Astrocyte (in vitro differentiated cells and primary cell): ENCODE data around the gene SEMA4C. TPM values are rescaled to one million over a fixed set of nuclear protein-coding genes. Genes with fewer than 3 reads are reported as not detected.

ENCODE experiments used
- DNase-seq: peaks from one replicate; pipeline ENCODE4 v3.0.0-alpha.2; 2010; ENCODE audit warnings: low read depth
- FAIRE-seq: peaks from 2 replicates; lab custom pipeline; 2011; peaks lifted over from hg19 to GRCh38; lab: Jason Lieb, UNC
- H2AFZ ChIP-seq: 2 replicates; pipeline ENCODE4 v1.6.0; 2012; ENCODE audit warnings: low read depth, low read length, inconsistent platforms
- H3K27ac ChIP-seq: 2 replicates; pipeline ENCODE4 v1.5.1; 2011; ENCODE audit warnings: low read depth, low read length, inconsistent platforms
- H3K27me3 ChIP-seq: 2 replicates; pipeline ENCODE4 v1.6.0; 2011; ENCODE audit warnings: low read length, inconsistent platforms; ENCODE audit not compliant: insufficient read depth
- H3K36me3 ChIP-seq: 2 replicates; pipeline ENCODE4 v1.5.1; 2011; ENCODE audit warnings: low read length, inconsistent platforms; ENCODE audit not compliant: insufficient read depth
- H3K4me1 ChIP-seq: 2 replicates; pipeline ENCODE4 v1.5.1; 2011; ENCODE audit warnings: low read length, inconsistent platforms; ENCODE audit not compliant: insufficient read depth
- H3K4me2 ChIP-seq: 2 replicates; pipeline ENCODE4 v1.6.0; 2012; ENCODE audit warnings: low read length, inconsistent platforms
- H3K4me3 ChIP-seq: 2 replicates; pipeline ENCODE4 v1.5.1; 2011; ENCODE audit warnings: low read depth, mild to moderate bottlenecking, low read length, inconsistent platforms; ENCODE audit not compliant: insufficient read depth
- H3K79me2 ChIP-seq: 2 replicates; pipeline ENCODE4 v1.6.0; 2012; ENCODE audit warnings: mild to moderate bottlenecking, low read length, inconsistent platforms; ENCODE audit not compliant: insufficient read depth
- H3K9ac ChIP-seq: 2 replicates; pipeline ENCODE4 v1.6.0; 2012; ENCODE audit warnings: mild to moderate bottlenecking, low read length, inconsistent platforms
- H3K9me3 ChIP-seq: 2 replicates; pipeline ENCODE4 v1.5.1; 2012; ENCODE audit warnings: low read depth, mild to moderate bottlenecking, low read length, inconsistent platforms; ENCODE audit not compliant: insufficient read depth
- H4K20me1 ChIP-seq: 2 replicates; pipeline ENCODE4 v1.6.0; 2012; ENCODE audit warnings: low read length, inconsistent platforms; ENCODE audit not compliant: insufficient read depth
- H3K27ac Mint-ChIP-seq: one replicate; pipeline ENCODE4 v1.8.0; 2021; ENCODE audit warnings: mild to moderate bottlenecking, mixed read lengths; ENCODE audit not compliant: unreplicated experiment
- H3K27me3 Mint-ChIP-seq: one replicate; pipeline ENCODE4 v1.8.0; 2021; ENCODE audit warnings: low read depth, mixed read lengths; ENCODE audit not compliant: unreplicated experiment
- H3K36me3 Mint-ChIP-seq: one replicate; pipeline ENCODE4 v1.8.0; 2021; ENCODE audit warnings: low read depth, mixed read lengths; ENCODE audit not compliant: unreplicated experiment
- H3K4me1 Mint-ChIP-seq: one replicate; pipeline ENCODE4 v1.8.0; 2021; ENCODE audit warnings: low read depth, mixed read lengths; ENCODE audit not compliant: unreplicated experiment
- H3K4me3 Mint-ChIP-seq: one replicate; pipeline ENCODE4 v1.8.0; 2021; ENCODE audit warnings: mild to moderate bottlenecking, moderate library complexity, mixed read lengths; ENCODE audit not compliant: unreplicated experiment
- H3K9me3 Mint-ChIP-seq: one replicate; pipeline ENCODE4 v1.8.0; 2021; ENCODE audit warnings: mild to moderate bottlenecking, mixed read lengths; ENCODE audit not compliant: unreplicated experiment
- EZH2 ChIP-seq: IDR thresholded peaks from 2 replicates; pipeline ENCODE4 v1.6.1; 2012; ENCODE audit warnings: mild to moderate bottlenecking, low read length, inconsistent platforms; ENCODE audit not compliant: insufficient read depth
- total RNA-seq: library from RNA; stranded (reverse); gene quantifications from 2 replicates; pipeline ENCODE4 v1.2.1, GENCODE V29; 2021
- TF ChIP-seq, protein P1 (sequence below): IDR thresholded peaks from 2 replicates; pipeline ENCODE4 v1.5.1; 2011; ENCODE audit warnings: low read depth, mild to moderate bottlenecking, inconsistent platforms, low read length, moderate library complexity; ENCODE audit not compliant: insufficient read depth

Gene SEMA4C
- total RNA-seq, 1 donor from 2014 or later: 32.8 TPM

DNA sequence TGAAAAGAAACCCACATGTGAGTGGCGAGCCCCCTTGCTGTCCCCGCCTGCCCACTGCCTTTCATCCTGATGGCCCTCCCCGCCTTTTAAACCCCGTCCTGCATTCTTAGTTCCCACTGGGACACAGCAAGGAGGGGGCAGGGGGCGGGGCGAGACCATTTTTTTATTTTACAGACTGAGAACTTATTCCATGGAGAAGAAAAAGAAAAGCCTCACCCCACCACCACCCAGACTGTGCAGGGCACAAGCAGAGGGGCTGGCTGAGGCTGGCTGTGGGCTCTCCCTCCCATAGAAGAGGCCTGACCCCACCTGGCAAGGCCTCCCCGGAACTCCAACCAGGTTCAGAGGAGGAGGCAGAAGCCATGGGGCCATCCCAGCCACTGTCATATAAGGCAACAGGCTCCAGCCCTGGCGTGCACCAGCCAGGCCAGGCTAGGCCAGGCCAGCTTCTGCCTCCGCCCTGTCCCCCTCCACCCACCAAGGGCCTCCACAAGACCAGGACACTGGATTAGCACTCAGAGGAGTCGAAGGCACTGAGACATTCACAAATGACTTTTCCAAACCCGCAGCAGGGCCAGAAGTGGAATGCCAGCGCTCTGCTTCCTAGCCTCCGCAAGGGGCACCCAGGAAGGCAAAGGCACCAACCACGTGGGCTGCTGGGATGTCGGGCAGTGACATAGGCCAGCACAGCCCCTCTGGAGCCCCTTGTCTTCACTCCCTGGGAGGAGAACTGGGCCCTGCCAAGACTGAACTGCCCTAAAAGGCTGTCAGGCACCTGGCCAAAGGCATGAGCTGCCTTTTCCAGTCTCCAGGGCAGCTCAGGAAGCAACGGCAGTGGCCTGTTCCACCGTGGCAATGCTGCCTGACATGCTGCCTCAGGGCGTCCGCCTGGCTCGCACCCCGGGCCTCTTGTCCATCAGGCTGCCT is 37.5 kb upstream of the SEMA4C start:
- Histone ChIP-seq H3K4me2 (no peak overlapping the region), H4K20me1 (no peaks in the 10 kb centered on the region), H3K9me3 (no peaks in the 10 kb centered on the region), H3K36me3 (no peaks in the 10 kb centered on the region), H3K27ac (no peak overlapping the region), H3K4me1 (peaks cover 4% of the 10 kb centered on the region), H2AFZ (peak overlapping the region; percentile 66), H3K4me3 (no peak overlapping the region), H3K79me2 (no peaks in the 10 kb centered on the region), H3K9ac (no peak overlapping the region), H3K27me3 (no peaks in the 10 kb centered on the region)
- DNase-seq: peak; percentile 57
- Mint-ChIP-seq H3K4me3 (no peak overlapping the region), H3K4me1 (peaks cover 3% of the 10 kb centered on the region), H3K36me3 (peaks cover 2% of the 10 kb centered on the region), H3K27me3 (peaks cover 30% of the 10 kb centered on the region), H3K9me3 (peaks cover 9% of the 10 kb centered on the region), H3K27ac (no peak overlapping the region)
- FAIRE-seq: no peak
- TF ChIP-seq, protein P1, sequence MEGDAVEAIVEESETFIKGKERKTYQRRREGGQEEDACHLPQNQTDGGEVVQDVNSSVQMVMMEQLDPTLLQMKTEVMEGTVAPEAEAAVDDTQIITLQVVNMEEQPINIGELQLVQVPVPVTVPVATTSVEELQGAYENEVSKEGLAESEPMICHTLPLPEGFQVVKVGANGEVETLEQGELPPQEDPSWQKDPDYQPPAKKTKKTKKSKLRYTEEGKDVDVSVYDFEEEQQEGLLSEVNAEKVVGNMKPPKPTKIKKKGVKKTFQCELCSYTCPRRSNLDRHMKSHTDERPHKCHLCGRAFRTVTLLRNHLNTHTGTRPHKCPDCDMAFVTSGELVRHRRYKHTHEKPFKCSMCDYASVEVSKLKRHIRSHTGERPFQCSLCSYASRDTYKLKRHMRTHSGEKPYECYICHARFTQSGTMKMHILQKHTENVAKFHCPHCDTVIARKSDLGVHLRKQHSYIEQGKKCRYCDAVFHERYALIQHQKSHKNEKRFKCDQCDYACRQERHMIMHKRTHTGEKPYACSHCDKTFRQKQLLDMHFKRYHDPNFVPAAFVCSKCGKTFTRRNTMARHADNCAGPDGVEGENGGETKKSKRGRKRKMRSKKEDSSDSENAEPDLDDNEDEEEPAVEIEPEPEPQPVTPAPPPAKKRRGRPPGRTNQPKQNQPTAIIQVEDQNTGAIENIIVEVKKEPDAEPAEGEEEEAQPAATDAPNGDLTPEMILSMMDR: no peak
- no peak for TF ChIP-seq EZH2

DNA sequence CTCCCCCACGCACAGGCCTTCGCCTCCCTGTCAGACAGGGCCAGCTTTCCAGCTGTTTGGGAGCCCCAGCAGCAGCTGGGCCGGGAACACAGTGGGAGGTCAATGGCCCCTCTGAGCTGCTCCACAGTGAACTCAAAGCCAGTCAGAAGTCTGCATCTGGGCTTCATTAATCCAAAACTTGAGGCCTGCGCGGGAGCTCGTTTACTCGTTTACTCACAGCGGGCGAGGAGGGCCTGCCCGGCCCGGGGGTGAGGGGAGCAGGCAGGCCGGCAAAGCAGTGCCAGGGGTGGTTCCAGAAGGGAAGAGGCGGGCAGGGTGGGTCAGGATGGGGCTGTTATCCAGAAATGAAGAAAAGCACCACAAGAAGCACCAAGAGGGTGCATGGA is 36.8 kb upstream of the SEMA4C start:
- Histone ChIP-seq H3K4me1 (peaks cover 4% of the 10 kb centered on the region), H3K4me3 (no peak overlapping the region), H4K20me1 (no peaks in the 10 kb centered on the region), H3K4me2 (no peak overlapping the region), H3K27me3 (no peaks in the 10 kb centered on the region), H3K9ac (no peak overlapping the region), H3K36me3 (no peaks in the 10 kb centered on the region), H3K27ac (no peak overlapping the region), H3K79me2 (no peaks in the 10 kb centered on the region), H2AFZ (peak overlapping the region; percentile 34), H3K9me3 (no peaks in the 10 kb centered on the region)
- H3K36me3 Mint-ChIP-seq: peaks cover 2% of the 10 kb centered on the region
- no peak overlapping the region for H3K27ac Mint-ChIP-seq
- FAIRE-seq (no peak), DNase-seq (no peak)
- H3K4me1 Mint-ChIP-seq: peaks cover 3% of the 10 kb centered on the region
- no peak for TF ChIP-seq EZH2
- peaks cover 28% of the 10 kb centered on the region for H3K27me3 Mint-ChIP-seq
- peaks cover 5% of the 10 kb centered on the region for H3K9me3 Mint-ChIP-seq
- H3K4me3 Mint-ChIP-seq: no peak overlapping the region

DNA sequence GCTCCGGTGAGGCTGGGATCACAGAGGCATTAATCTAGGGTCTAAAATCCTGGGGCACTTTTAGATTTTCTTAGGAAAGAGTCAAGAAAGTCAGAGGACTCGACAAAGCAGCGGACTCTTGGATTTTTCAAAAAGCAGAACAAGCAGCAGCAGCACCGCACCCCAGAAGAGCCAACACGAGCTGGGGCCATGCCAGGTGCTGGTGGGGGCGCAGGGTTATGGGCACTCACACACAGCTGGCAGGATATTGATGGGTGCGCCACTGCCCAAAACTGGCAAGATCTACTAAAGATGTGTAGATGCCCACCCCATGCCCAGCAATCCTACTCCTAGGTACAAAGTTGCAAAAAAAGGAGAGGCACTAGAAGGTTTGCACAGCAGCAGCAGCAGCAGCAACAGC is 33.9 kb upstream of the SEMA4C start:
- TF ChIP-seq, protein P1: no peak
- no peak for TF ChIP-seq EZH2
- peaks cover 6% of the 10 kb centered on the region for H3K27me3 Mint-ChIP-seq

More for the DNA sequence above, 33.9 kb upstream of the SEMA4C start:
- Histone ChIP-seq H3K4me2 (no peak overlapping the region), H4K20me1 (no peaks in the 10 kb centered on the region), H3K9me3 (no peaks in the 10 kb centered on the region), H3K36me3 (no peaks in the 10 kb centered on the region), H3K27ac (no peak overlapping the region), H3K4me3 (no peak overlapping the region), H3K4me1 (peaks cover 4% of the 10 kb centered on the region), H3K79me2 (no peaks in the 10 kb centered on the region), H3K27me3 (no peaks in the 10 kb centered on the region), H2AFZ (no peak overlapping the region), H3K9ac (no peak overlapping the region)
- DNase-seq (no peak), FAIRE-seq (no peak)
- no peak overlapping the region for H3K4me3 Mint-ChIP-seq
- no peak overlapping the region for H3K27ac Mint-ChIP-seq
- no peaks in the 10 kb centered on the region for H3K9me3 Mint-ChIP-seq
- peaks cover 3% of the 10 kb centered on the region for H3K4me1 Mint-ChIP-seq
- no peaks in the 10 kb centered on the region for H3K36me3 Mint-ChIP-seq
